ENCODE results near the gene SP1.
"Not testable (repeated sequence)": the region's sequence is repeated elsewhere in the genome, so short reads cannot be mapped to it uniquely, and the experiment has no call there.

The SP1 gene

GRCh38 chr12:53358836-53359419, 21.0 kb upstream of the SP1 start:
- no peak overlapping the region for H3K9ac ChIP-seq (ENCODE audit: low read length in 2 of 2)
- H3K4me1 ChIP-seq (ENCODE audit: control insufficient read depth, insufficient read depth, low read length), result no peaks in the 10 kb centered on the region
- no peak overlapping the region for H3K4me3 ChIP-seq (ENCODE audit: low read length in 2 of 2)
- no peaks in the 10 kb centered on the region for H3K36me3 ChIP-seq (ENCODE audit: control insufficient read depth in 2 of 2, insufficient read depth in 2 of 2, low read length in 2 of 2)
- H3K9me3 ChIP-seq (ENCODE audit: control insufficient read depth in 2 of 2, low read length in 2 of 2), result no peaks in the 10 kb centered on the region
- no peak overlapping the region for H3K27ac ChIP-seq (ENCODE audit: low read length)
- H3K27me3 ChIP-seq (ENCODE audit: control insufficient read depth in 1 of 2, insufficient read depth in 2 of 2, low read length in 2 of 2), result no peaks in the 10 kb centered on the region

- H3K27me3 ChIP-seq (ENCODE audit: control insufficient read depth in 1 of 2, insufficient read depth in 2 of 2, low read length in 2 of 2); H3K4me1 ChIP-seq (ENCODE audit: control insufficient read depth, insufficient read depth, low read length); H3K36me3 ChIP-seq (ENCODE audit: control insufficient read depth in 2 of 2, insufficient read depth in 2 of 2, low read length in 2 of 2); H3K4me3 ChIP-seq (ENCODE audit: low read length in 2 of 2); H3K27ac ChIP-seq (ENCODE audit: low read length); H3K9me3 ChIP-seq (ENCODE audit: control insufficient read depth in 2 of 2, low read length in 2 of 2); H3K9ac ChIP-seq (ENCODE audit: low read length in 2 of 2): not testable (repeated sequence)
These were observed 18.3 kb upstream of the SP1 start for GRCh38 chr12:53361638-53362037.

- H3K36me3 ChIP-seq (ENCODE audit: control insufficient read depth in 2 of 2, insufficient read depth in 2 of 2, low read length in 2 of 2), result no peaks in the 10 kb centered on the region
- H3K27ac ChIP-seq (ENCODE audit: low read length), result no peak overlapping the region
- H3K4me1 ChIP-seq (ENCODE audit: control insufficient read depth, insufficient read depth, low read length), result peaks cover 2% of the 10 kb centered on the region
- H3K27me3 ChIP-seq (ENCODE audit: control insufficient read depth in 1 of 2, insufficient read depth in 2 of 2, low read length in 2 of 2), result no peaks in the 10 kb centered on the region
- H3K9ac ChIP-seq (ENCODE audit: low read length in 2 of 2), result no peak overlapping the region
- no peak overlapping the region for H3K4me3 ChIP-seq (ENCODE audit: low read length in 2 of 2)
- H3K9me3 ChIP-seq (ENCODE audit: control insufficient read depth in 2 of 2, low read length in 2 of 2), result no peaks in the 10 kb centered on the region
These were observed 14.6 kb upstream of the SP1 start for GRCh38 chr12:53365245-53365904.

- not testable (repeated sequence) for H3K36me3 ChIP-seq (ENCODE audit: control insufficient read depth in 2 of 2, insufficient read depth in 2 of 2, low read length in 2 of 2); H3K27me3 ChIP-seq (ENCODE audit: control insufficient read depth in 1 of 2, insufficient read depth in 2 of 2, low read length in 2 of 2); H3K9me3 ChIP-seq (ENCODE audit: control insufficient read depth in 2 of 2, low read length in 2 of 2); H3K4me3 ChIP-seq (ENCODE audit: low read length in 2 of 2); H3K27ac ChIP-seq (ENCODE audit: low read length)
- H3K9ac ChIP-seq (ENCODE audit: low read length in 2 of 2), result peak overlapping the region in 1 of 2 donors; percentile 28
- H3K4me1 ChIP-seq (ENCODE audit: control insufficient read depth, insufficient read depth, low read length), result peaks cover 21% of the 10 kb centered on the region
These were observed 6.3 kb upstream of the SP1 start for GRCh38 chr12:53373554-53374133.

- not testable (repeated sequence) for H3K36me3 ChIP-seq (ENCODE audit: control insufficient read depth in 2 of 2, insufficient read depth in 2 of 2, low read length in 2 of 2); H3K9me3 ChIP-seq (ENCODE audit: control insufficient read depth in 2 of 2, low read length in 2 of 2); H3K9ac ChIP-seq (ENCODE audit: low read length in 2 of 2); H3K4me3 ChIP-seq (ENCODE audit: low read length in 2 of 2); H3K27me3 ChIP-seq (ENCODE audit: control insufficient read depth in 1 of 2, insufficient read depth in 2 of 2, low read length in 2 of 2); H3K27ac ChIP-seq (ENCODE audit: low read length)
- H3K4me1 ChIP-seq (ENCODE audit: control insufficient read depth, insufficient read depth, low read length), result peaks cover 25% of the 10 kb centered on the region
These were observed 5.7 kb upstream of the SP1 start for GRCh38 chr12:53374277-53374676.

- H3K4me3 ChIP-seq (ENCODE audit: low read length in 2 of 2), result no peak overlapping the region
- H3K9me3 ChIP-seq (ENCODE audit: control insufficient read depth in 2 of 2, low read length in 2 of 2), result no peaks in the 10 kb centered on the region
- peaks cover 18% of the 10 kb centered on the region for H3K4me1 ChIP-seq (ENCODE audit: control insufficient read depth, insufficient read depth, low read length)
- H3K9ac ChIP-seq (ENCODE audit: low read length in 2 of 2), result no peak overlapping the region
- H3K27ac ChIP-seq (ENCODE audit: low read length), result no peak overlapping the region
- H3K27me3 ChIP-seq (ENCODE audit: control insufficient read depth in 1 of 2, insufficient read depth in 2 of 2, low read length in 2 of 2), result no peaks in the 10 kb centered on the region
- peaks cover under 1 to 2% of the 10 kb centered on the region in 2 donors for H3K36me3 ChIP-seq (ENCODE audit: control insufficient read depth in 2 of 2, insufficient read depth in 2 of 2, low read length in 2 of 2)
These were observed 3.2 kb upstream of the SP1 start for GRCh38 chr12:53376747-53377146.

- peaks cover 15 to 17% of the 10 kb centered on the region in 2 donors for H3K36me3 ChIP-seq (ENCODE audit: control insufficient read depth in 2 of 2, insufficient read depth in 2 of 2, low read length in 2 of 2)
- H3K27me3 ChIP-seq (ENCODE audit: control insufficient read depth in 1 of 2, insufficient read depth in 2 of 2, low read length in 2 of 2), result no peaks in the 10 kb centered on the region
- H3K4me1 ChIP-seq (ENCODE audit: control insufficient read depth, insufficient read depth, low read length), result peaks cover 29% of the 10 kb centered on the region
- peak overlapping the region in 1 of 2 donors; percentile 86 for H3K4me3 ChIP-seq (ENCODE audit: low read length in 2 of 2)
- no peaks in the 10 kb centered on the region for H3K9me3 ChIP-seq (ENCODE audit: control insufficient read depth in 2 of 2, low read length in 2 of 2)
- no peak overlapping the region for H3K9ac ChIP-seq (ENCODE audit: low read length in 2 of 2)
- peak overlapping the region; percentile 96 for H3K27ac ChIP-seq (ENCODE audit: low read length)
These were observed 1.8 kb upstream of the SP1 start for GRCh38 chr12:53378222-53378621.

- peak overlapping the region; percentile 96 for H3K27ac ChIP-seq (ENCODE audit: low read length)
- H3K4me3 ChIP-seq (ENCODE audit: low read length in 2 of 2), result peak overlapping the region; percentile 86 to 92
- no peaks in the 10 kb centered on the region for H3K9me3 ChIP-seq (ENCODE audit: control insufficient read depth in 2 of 2, low read length in 2 of 2)
- peak overlapping the region; percentile 84 to 93 for H3K9ac ChIP-seq (ENCODE audit: low read length in 2 of 2)
- peaks cover 32% of the 10 kb centered on the region for H3K4me1 ChIP-seq (ENCODE audit: control insufficient read depth, insufficient read depth, low read length)
- H3K36me3 ChIP-seq (ENCODE audit: control insufficient read depth in 2 of 2, insufficient read depth in 2 of 2, low read length in 2 of 2), result peaks cover 18 to 21% of the 10 kb centered on the region in 2 donors
- no peaks in the 10 kb centered on the region for H3K27me3 ChIP-seq (ENCODE audit: control insufficient read depth in 1 of 2, insufficient read depth in 2 of 2, low read length in 2 of 2)
These were observed 1.1 kb upstream of the SP1 start for GRCh38 chr12:53378724-53379388.

- peaks cover 18 to 21% of the 10 kb centered on the region in 2 donors for H3K36me3 ChIP-seq (ENCODE audit: control insufficient read depth in 2 of 2, insufficient read depth in 2 of 2, low read length in 2 of 2)
- no peaks in the 10 kb centered on the region for H3K9me3 ChIP-seq (ENCODE audit: control insufficient read depth in 2 of 2, low read length in 2 of 2)
- H3K4me3 ChIP-seq (ENCODE audit: low read length in 2 of 2), result peak overlapping the region; percentile 86 to 92
- H3K4me1 ChIP-seq (ENCODE audit: control insufficient read depth, insufficient read depth, low read length), result peaks cover 36% of the 10 kb centered on the region
- peak overlapping the region; percentile 84 to 93 for H3K9ac ChIP-seq (ENCODE audit: low read length in 2 of 2)
- H3K27me3 ChIP-seq (ENCODE audit: control insufficient read depth in 1 of 2, insufficient read depth in 2 of 2, low read length in 2 of 2), result no peaks in the 10 kb centered on the region
- peak overlapping the region; percentile 96 for H3K27ac ChIP-seq (ENCODE audit: low read length)
These were observed 430 bp upstream of the SP1 start for GRCh38 chr12:53379389-53380103.

Measured in stomach smooth muscle (tissue), 2 donors.